Breast epithelium (tissue), 4 donors: ENCODE data around the gene DRP2. TPM values are rescaled to one million over a fixed set of nuclear protein-coding genes. Genes with fewer than 3 reads are reported as not detected.

ENCODE experiments used
- DNase-seq, 2 donors: peaks; one replicate each; pipeline ENCODE4 v3.0.0-alpha.2; 2019; ENCODE audit warnings: low spot score in 2 of 2
- H3K27ac ChIP-seq, 2 donors: fragments of 200-600 bp; sonication (generic) in 1 of 2; one replicate each; pipeline ENCODE4 v1.5.1; 2016 to 2019; ENCODE audit warnings: mild to moderate bottlenecking in 1 of 2
- H3K27me3 ChIP-seq, 2 donors: fragments of 200-600 bp; sonication (generic) in 1 of 2; one replicate each; pipeline versions ENCODE4 v1.5.1 to v1.6.0; 2017 to 2019; ENCODE audit warnings: control low read depth in 1 of 2, mild to moderate bottlenecking in 1 of 2
- H3K36me3 ChIP-seq: fragments of 200-600 bp; one replicate; pipeline ENCODE4 v1.5.1; 2019
- H3K4me1 ChIP-seq, 2 donors: fragments of 200-600 bp; sonication (generic); one replicate each; pipeline ENCODE4 v1.5.1; 2016 to 2019; ENCODE audit warnings: control low read depth in 1 of 2
- H3K4me3 ChIP-seq, 3 donors: fragments of 200-600 bp; sonication (generic); 1 replicate in 2 of 3; 2 replicates in 1 of 3; pipeline ENCODE4 v1.5.1; 2016 to 2019; ENCODE audit warnings: mild to moderate bottlenecking in 3 of 3, moderate library complexity in 2 of 3
- H3K9me3 ChIP-seq, 2 donors: fragments of 200-600 bp; sonication (generic) in 1 of 2; one replicate each; pipeline ENCODE4 v1.5.1; 2016 to 2019; ENCODE audit warnings: control low read depth in 1 of 2
- POLR2A ChIP-seq: fragments of 450-650 bp; IDR thresholded peaks from one replicate; pipeline ENCODE4 v1.6.1; 2016; ENCODE audit warnings: antibody characterized with exemption, mild to moderate bottlenecking, moderate library complexity
- POLR2AphosphoS5 ChIP-seq, 3 donors: sonication (generic); formaldehyde crosslinking; IDR thresholded peaks; one replicate each; pipeline ENCODE4 v1.6.1; 2017; ENCODE audit warnings: antibody characterized with exemption in 3 of 3
- intact Hi-C: fragments of 100-400 bp; cut with DNase I; formaldehyde crosslinking; loops from one replicate; pipeline ENCODE4 v1.15.1; 2023; ENCODE audit warnings: low total_unique reads
- total RNA-seq, 3 donors: library from RNA; depleted of rRNA; stranded (reverse); fragments of >200 nt; gene quantifications; one replicate each; pipeline ENCODE4 v1.1.0, GENCODE V29; 2016
- TF ChIP-seq, protein P1 (sequence below), 3 donors: fragments of 450-650 bp; IDR thresholded peaks; one replicate each; pipeline ENCODE4 v1.5.1; 2016 to 2017; ENCODE audit warnings: antibody characterized with exemption in 3 of 3, mild to moderate bottlenecking in 3 of 3, moderate library complexity in 3 of 3

The DRP2 gene
- total RNA-seq, 3 donors from 2014 or later, result under 0.01 TPM

DNA sequence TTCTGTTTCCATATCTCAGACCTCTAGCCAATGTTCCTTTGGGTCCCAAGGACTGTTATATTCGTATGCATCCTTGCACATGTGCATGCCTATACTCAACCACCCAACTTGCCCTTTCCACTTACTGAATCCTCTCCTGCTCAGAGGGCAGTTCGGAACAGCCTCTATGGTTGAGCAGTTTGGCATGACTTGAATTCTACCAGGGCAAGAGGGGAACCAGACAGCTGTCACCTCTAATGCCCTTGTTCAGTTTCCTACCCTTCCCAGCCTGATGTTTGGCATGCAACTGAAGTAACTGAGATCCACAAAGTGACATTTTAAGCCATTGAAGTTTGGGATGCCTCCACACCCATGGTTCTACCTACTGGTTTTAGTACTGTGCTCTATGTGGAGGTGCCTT, 17.5 kb downstream of the DRP2 start:
- TF ChIP-seq POLR2AphosphoS5 (IDR thresholded peaks at IDR 0.05) (no peak), POLR2A (no peak)
- TF ChIP-seq, protein P1, sequence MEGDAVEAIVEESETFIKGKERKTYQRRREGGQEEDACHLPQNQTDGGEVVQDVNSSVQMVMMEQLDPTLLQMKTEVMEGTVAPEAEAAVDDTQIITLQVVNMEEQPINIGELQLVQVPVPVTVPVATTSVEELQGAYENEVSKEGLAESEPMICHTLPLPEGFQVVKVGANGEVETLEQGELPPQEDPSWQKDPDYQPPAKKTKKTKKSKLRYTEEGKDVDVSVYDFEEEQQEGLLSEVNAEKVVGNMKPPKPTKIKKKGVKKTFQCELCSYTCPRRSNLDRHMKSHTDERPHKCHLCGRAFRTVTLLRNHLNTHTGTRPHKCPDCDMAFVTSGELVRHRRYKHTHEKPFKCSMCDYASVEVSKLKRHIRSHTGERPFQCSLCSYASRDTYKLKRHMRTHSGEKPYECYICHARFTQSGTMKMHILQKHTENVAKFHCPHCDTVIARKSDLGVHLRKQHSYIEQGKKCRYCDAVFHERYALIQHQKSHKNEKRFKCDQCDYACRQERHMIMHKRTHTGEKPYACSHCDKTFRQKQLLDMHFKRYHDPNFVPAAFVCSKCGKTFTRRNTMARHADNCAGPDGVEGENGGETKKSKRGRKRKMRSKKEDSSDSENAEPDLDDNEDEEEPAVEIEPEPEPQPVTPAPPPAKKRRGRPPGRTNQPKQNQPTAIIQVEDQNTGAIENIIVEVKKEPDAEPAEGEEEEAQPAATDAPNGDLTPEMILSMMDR (IDR thresholded peaks at IDR 0.05), result no peak
- no peak for DNase-seq
- intact Hi-C loops, result no loop called here

DNA sequence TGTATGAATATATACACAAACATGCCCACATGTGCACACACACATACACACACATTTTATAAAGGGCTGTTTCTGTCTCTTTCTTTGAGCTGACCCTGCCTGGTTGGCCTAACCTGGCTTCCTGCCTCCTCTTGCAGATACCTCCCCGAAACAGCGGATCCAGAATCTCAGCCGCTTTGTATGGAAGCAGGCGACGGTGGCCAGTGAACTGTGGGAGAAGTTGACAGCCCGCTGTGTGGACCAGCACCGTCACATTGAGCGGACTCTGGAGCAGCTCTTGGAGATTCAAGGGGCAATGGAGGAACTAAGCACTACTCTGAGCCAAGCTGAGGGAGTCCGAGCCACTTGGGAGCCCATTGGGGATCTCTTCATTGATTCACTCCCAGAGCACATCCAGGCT, 21.9 kb downstream of the DRP2 start:
- intact Hi-C loops, result no loop called here
- H3K9me3 ChIP-seq, result no peaks in the 10 kb centered on the region
- H3K4me1 ChIP-seq, result no peaks in the 10 kb centered on the region
- no peak overlapping the region for H3K4me3 ChIP-seq
- TF ChIP-seq POLR2AphosphoS5 (IDR thresholded peaks at IDR 0.05) (no peak), POLR2A (no peak)
- TF ChIP-seq, protein P1 (IDR thresholded peaks at IDR 0.05), result no peak
- peaks cover 0 to 33% of the 10 kb centered on the region in 2 donors for H3K27me3 ChIP-seq
- DNase-seq, result no peak
- H3K27ac ChIP-seq, result no peak overlapping the region
- H3K36me3 ChIP-seq, result no peaks in the 10 kb centered on the region

More for the DNA sequence above, 17.5 kb downstream of the DRP2 start:
- Histone ChIP-seq H3K4me3 (no peak overlapping the region), H3K4me1 (no peaks in the 10 kb centered on the region), H3K27ac (no peak overlapping the region), H3K9me3 (no peaks in the 10 kb centered on the region), H3K27me3 (peaks cover 0 to 62% of the 10 kb centered on the region in 2 donors), H3K36me3 (no peaks in the 10 kb centered on the region)

DNA sequence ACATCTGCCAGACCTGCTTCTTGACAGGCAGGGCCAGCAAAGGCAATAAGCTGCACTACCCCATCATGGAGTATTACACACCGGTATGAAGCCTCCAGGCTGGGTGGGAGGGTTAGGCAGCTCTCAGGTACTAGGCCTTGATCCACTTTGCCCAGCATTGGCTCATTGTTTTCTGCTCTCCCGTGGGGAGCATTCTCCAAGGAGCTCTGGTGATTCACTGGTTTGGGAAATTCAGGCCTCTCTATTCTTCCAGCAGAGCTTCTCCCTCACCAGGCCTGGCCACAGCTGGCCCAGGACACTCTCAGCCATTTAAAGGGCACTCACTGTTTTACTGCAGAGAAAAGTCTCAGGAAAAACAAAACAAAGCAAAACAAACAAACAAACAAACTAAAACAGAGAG, 33.0 kb downstream of the DRP2 start:
- no peaks in the 10 kb centered on the region for H3K9me3 ChIP-seq
- no peaks in the 10 kb centered on the region for H3K4me1 ChIP-seq
- intact Hi-C loops, result no loop called here
- no peak for DNase-seq
- TF ChIP-seq, protein P1 (IDR thresholded peaks at IDR 0.05), result no peak
- TF ChIP-seq POLR2A, result no peak
- TF ChIP-seq POLR2AphosphoS5 (IDR thresholded peaks at IDR 0.05), result no peak
- no peaks in the 10 kb centered on the region for H3K36me3 ChIP-seq
- no peak overlapping the region for H3K27ac ChIP-seq
- H3K4me3 ChIP-seq, result no peak overlapping the region
- H3K27me3 ChIP-seq, result peaks cover 0 to 46% of the 10 kb centered on the region in 2 donors

DNA sequence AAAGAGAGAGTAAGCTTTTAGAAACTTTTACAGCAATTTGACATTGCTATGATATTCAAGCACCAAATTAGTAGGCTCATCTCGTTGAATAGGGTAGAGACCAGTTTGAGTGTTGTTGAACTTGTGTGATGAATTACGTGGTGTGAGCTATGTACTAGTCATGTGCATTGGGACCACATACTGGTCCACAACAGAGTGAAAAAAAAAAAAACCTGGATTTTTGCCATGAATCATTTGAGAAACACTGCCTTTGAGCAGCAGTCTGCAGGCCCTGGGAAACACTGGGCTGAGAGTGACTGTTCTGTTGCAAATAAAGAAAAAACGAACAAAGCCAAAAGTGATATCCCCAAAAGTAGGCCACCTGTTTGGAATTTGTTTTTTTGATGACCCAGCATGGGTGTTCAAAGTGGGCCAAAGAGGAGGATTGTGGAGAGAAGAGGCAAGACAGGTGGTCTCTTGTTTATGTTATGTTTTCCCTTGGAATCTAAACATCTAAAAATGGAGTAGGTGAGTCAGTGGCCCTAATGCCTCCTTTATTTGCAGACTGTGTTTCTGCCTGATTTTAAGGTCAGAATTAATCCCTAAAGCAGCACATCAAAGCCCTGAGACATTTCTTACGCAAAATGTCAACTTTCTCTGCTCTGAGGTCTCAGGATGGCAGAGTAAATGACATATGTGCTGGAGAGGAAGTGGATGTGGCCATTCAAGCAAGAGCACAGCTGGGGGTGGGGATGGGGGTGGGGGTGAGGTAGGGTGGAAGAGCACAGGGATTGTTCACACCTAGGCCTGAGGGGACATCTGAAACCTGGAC, 38.1 kb downstream of the DRP2 start:
- Histone ChIP-seq H3K27me3 (peaks cover 0 to 57% of the 10 kb centered on the region in 2 donors), H3K27ac (no peak overlapping the region), H3K4me3 (no peak overlapping the region), H3K36me3 (no peaks in the 10 kb centered on the region), H3K4me1 (no peaks in the 10 kb centered on the region), H3K9me3 (no peaks in the 10 kb centered on the region)
- DNase-seq, result no peak
- intact Hi-C loops, result no loop called here
- TF ChIP-seq, protein P1 (IDR thresholded peaks at IDR 0.05), result no peak
- TF ChIP-seq POLR2AphosphoS5 (IDR thresholded peaks at IDR 0.05) (no peak), POLR2A (no peak)

DNA sequence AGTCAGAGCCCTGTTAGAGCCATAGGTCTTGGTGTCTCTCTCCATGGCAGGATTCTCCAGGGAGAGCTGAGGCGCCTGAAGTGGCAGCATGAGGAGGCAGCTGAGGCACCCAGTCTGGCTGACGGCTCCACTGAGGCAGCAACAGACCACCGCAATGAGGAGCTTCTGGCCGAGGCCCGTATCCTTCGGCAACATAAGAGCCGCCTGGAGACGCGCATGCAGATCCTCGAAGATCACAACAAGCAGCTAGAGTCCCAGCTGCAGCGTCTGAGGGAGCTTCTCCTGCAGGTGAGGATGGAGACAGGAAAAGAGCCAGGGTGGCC, 38.6 kb downstream of the DRP2 start:
- H3K36me3 ChIP-seq, result no peaks in the 10 kb centered on the region
- intact Hi-C loops, result no loop called here
- DNase-seq, result no peak
- H3K4me3 ChIP-seq, result no peak overlapping the region
- TF ChIP-seq, protein P1 (IDR thresholded peaks at IDR 0.05), result no peak
- TF ChIP-seq POLR2AphosphoS5 (IDR thresholded peaks at IDR 0.05) (no peak), POLR2A (no peak)
- no peaks in the 10 kb centered on the region for H3K4me1 ChIP-seq
- H3K27ac ChIP-seq, result no peak overlapping the region
- no peaks in the 10 kb centered on the region for H3K9me3 ChIP-seq
- H3K27me3 ChIP-seq, result peaks cover 0 to 58% of the 10 kb centered on the region in 2 donors
